ENCODE data around the gene TIGD4. TPM values are rescaled to one million over a fixed set of nuclear protein-coding genes. Genes with fewer than 3 reads are reported as not detected.

TIGD4 gene
- total RNA-seq (2014; rRNA removed; shearing (Covaris generic)) (0.11 and 0.51 TPM in 2 replicates), polyA plus RNA-seq (2016; fragmentation: Nextera tagmentation; extraction: Ambion mirVana) (not detected in 2 replicates)

DNA sequence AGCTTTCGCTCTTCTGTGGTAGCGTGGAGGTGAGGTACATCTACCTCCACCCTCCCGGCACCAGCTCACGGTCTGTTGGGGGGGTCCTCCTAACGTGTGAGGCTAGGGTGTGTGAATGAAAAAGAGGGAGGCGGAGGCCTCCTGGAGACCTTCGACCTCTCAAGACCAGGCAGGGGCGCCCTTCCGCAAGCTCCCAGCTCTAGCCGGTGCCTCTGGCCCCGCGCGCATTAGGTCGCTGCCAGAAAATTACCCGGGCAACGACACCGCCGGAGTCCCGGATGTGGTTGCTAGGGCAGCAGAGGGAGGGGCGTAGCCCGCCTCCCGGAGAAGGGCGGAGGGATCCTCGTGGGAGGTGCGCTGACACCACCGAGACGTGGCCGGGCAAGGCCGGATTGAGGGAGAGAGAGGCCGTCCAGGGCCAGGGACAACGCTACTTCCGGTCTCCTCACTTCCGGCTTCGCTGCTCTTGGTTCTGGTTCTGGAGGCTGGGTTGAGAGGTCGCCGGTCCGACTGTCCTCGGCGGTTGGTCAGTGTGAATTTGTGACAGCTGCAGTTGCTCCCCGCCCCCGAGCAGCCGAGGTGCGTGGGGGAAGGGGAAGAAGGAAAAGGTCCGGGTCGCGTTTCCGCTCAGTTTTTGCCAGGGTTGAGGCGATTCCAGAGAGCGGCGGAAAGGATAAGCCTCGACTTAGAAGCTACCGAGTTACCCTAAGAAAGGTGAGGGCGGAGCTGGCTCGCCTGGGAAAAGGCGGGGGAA, at the start of gene TIGD4, which contains the start of gene ARFIP1:
TSS of gene TIGD4 (minus strand) at position 218 of the 754 bp plus-strand sequence. CDS start 8,726 bp downstream, outside the sequence.
TSS of gene ARFIP1 (plus strand) at position 442 of the 754 bp plus-strand sequence. CDS start 49,680 bp downstream, outside the sequence.
- 0 to 2% methylated on average over 44 to 55 of the region's 55 CpGs for WGBS, 2 experiments (ENCODE audit: low coverage in 1 of 2, low lambda C conversion rate in 2 of 2, missing lambda C conversion rate in 2 of 2)
- in situ Hi-C loops (cut with MboI): no loop called here

DNA sequence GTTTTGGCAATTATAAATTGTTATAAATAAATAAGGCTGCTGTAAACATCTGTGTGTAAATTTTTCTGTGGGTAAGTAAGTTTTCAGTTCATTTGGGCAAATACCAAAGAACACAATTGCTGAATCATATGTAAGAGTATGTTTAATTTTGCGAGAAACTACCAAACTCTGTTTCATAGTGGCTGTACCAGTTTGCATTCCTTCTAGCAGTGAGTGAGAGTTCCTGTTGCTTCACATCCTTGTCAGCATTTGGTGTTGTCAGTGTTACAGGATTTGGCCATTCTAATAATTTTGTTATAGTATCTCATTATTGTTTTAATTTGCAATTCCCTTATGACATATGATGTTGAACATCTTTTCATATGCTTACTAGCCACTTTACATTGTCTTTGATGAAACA, 48.6 kb upstream of the TIGD4 start:
- no peak for DNase-seq
- H3K27me3 ChIP-seq (replicated peaks; ENCODE audit: insufficient read depth): no peaks in the 10 kb centered on the region
- H4K20me1 ChIP-seq (ENCODE audit: insufficient read depth): no peaks in the 10 kb centered on the region
- no peak overlapping the region for H3K4me3 ChIP-seq
- H3K9me2 ChIP-seq (ENCODE audit: insufficient read depth): no peaks in the 10 kb centered on the region
- H3K79me2 ChIP-seq (ENCODE audit: insufficient read depth): peaks cover 12% of the 10 kb centered on the region
- TF ChIP-seq EZH2 (IDR thresholded peaks at IDR 0.05; ENCODE audit: insufficient read depth, poor library complexity, severe bottlenecking) (no peak), EZH2phosphoT487 (IDR thresholded peaks at IDR 0.05; ENCODE audit: insufficient read depth, low read depth) (no peak)
- no peak overlapping the region for H3K4me2 ChIP-seq (ENCODE audit: unreplicated experiment)
- peaks cover 13% of the 10 kb centered on the region for H3F3A ChIP-seq (ENCODE audit: insufficient read depth)
- no peak overlapping the region for H3K27ac ChIP-seq
- H3K36me3 ChIP-seq (ENCODE audit: low read depth): peaks cover 8% of the 10 kb centered on the region
- H3K9ac ChIP-seq: no peak overlapping the region
- 48 to 58% methylated on average over 1 of the region's 1 CpG for whole genome bisulfite sequencing, 2 experiments (ENCODE audit: low coverage in 1 of 2, low lambda C conversion rate in 2 of 2, missing lambda C conversion rate in 2 of 2)
- H3K9me3 ChIP-seq (ENCODE audit: low read depth): no peaks in the 10 kb centered on the region
- H3K4me1 ChIP-seq (ENCODE audit: insufficient read depth): 0 out of 2 replicates have a peak, but pooled peaks cover 4% of the 10 kb centered on the region
- no peak overlapping the region for H2AFZ ChIP-seq
- in situ Hi-C loops (cut with MboI): loop anchor here (25.0 kb wide), 1 partner anchor 484 kb away; no protein-coding TSS in a partner anchor

More for the DNA sequence above, at the start of gene TIGD4, which contains the start of gene ARFIP1:
- TF ChIP-seq EZH2 (IDR thresholded peaks at IDR 0.05; ENCODE audit: insufficient read depth, poor library complexity, severe bottlenecking) (no peak), EZH2phosphoT487 (IDR thresholded peaks at IDR 0.05; ENCODE audit: insufficient read depth, low read depth) (no peak)
- no peaks in the 10 kb centered on the region for H3K36me3 ChIP-seq (ENCODE audit: low read depth)
- peaks cover 21% of the 10 kb centered on the region for H3K4me1 ChIP-seq (ENCODE audit: insufficient read depth)
- H4K20me1 ChIP-seq (ENCODE audit: insufficient read depth): no peaks in the 10 kb centered on the region
- H3F3A ChIP-seq (ENCODE audit: insufficient read depth): peaks cover 14% of the 10 kb centered on the region
- peak; percentile 99 for DNase-seq
- peak within 1 kb of the TSS; percentile 84 for H3K4me2 ChIP-seq (ENCODE audit: unreplicated experiment)
- H3K9me2 ChIP-seq (ENCODE audit: insufficient read depth): no peaks in the 10 kb centered on the region
- H3K9me3 ChIP-seq (ENCODE audit: low read depth): no peaks in the 10 kb centered on the region
- H3K27ac ChIP-seq: peak within 1 kb of the TSS; percentile 92
- peak within 1 kb of the TSS; percentile 91 for H3K4me3 ChIP-seq
- H3K79me2 ChIP-seq (ENCODE audit: insufficient read depth): peaks cover 43% of the 10 kb centered on the region
- H3K27me3 ChIP-seq (replicated peaks; ENCODE audit: insufficient read depth): no peaks in the 10 kb centered on the region
- peak within 1 kb of the TSS; percentile 92 for H3K9ac ChIP-seq
- H2AFZ ChIP-seq: peak within 1 kb of the TSS; percentile 99

DNA sequence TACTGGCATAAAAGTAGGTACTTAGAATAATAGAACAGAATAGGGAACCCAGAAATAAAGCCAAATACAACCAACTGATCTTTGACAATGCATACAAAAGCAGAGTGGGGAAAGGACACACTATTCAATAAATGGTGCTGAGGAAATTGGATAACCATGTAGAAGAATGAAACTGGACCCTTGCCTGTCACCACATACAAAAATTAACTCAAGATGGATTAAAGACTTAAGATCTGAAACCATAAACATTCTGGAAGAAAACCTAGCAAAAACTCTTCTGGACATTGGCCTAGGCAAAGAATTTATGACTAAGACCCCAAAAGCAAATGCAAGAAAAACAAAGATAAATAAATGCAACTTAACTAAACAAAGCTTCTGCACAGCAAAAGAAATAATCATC, 45.8 kb upstream of the TIGD4 start:
- H3K9me3 ChIP-seq (ENCODE audit: low read depth): no peaks in the 10 kb centered on the region
- no peak overlapping the region for H3K9ac ChIP-seq
- DNase-seq: no peak
- no peaks in the 10 kb centered on the region for H3K4me1 ChIP-seq (ENCODE audit: insufficient read depth)
- no peaks in the 10 kb centered on the region for H3K27me3 ChIP-seq (replicated peaks; ENCODE audit: insufficient read depth)
- no peak overlapping the region for H3K4me3 ChIP-seq
- no peak for TF ChIP-seq EZH2phosphoT487 (IDR thresholded peaks at IDR 0.05; ENCODE audit: insufficient read depth, low read depth)
- TF ChIP-seq EZH2 (IDR thresholded peaks at IDR 0.05; ENCODE audit: insufficient read depth, poor library complexity, severe bottlenecking): no peak
- H2AFZ ChIP-seq: no peak overlapping the region
- no peak overlapping the region for H3K4me2 ChIP-seq (ENCODE audit: unreplicated experiment)
- no peaks in the 10 kb centered on the region for H3K9me2 ChIP-seq (ENCODE audit: insufficient read depth)
- no peaks in the 10 kb centered on the region; the same call in 1 of the 2 replicates for H3K36me3 ChIP-seq (ENCODE audit: low read depth)
- peaks cover 3% of the 10 kb centered on the region; the same call in 1 of the 2 replicates for H3F3A ChIP-seq (ENCODE audit: insufficient read depth)
- H3K79me2 ChIP-seq (ENCODE audit: insufficient read depth): peaks cover 11% of the 10 kb centered on the region; the same call in 1 of the 2 replicates
- H4K20me1 ChIP-seq (ENCODE audit: insufficient read depth): no peaks in the 10 kb centered on the region
- in situ Hi-C loops (cut with MboI): loop anchor here (25.0 kb wide), 1 partner anchor 487 kb away; no protein-coding TSS in a partner anchor
- no peak overlapping the region for H3K27ac ChIP-seq

DNA sequence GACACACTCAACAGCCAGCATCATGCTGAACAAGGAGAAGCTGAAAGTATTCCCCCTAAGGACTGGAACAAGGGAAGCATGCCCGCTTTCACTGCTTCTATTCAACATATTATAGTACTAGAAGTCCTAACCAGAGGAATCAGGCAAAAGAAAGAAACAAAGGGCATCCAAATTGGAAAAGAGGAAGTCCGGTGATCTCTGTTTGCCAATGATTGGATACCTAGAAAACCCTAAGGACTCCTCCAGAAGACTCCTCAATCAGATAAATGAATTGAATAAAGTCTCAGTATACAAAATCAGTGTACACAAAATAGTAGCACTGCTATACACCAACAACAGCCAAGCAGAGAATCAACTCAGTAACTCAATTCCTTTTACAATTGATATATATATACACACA, 45.0 kb upstream of the TIGD4 start:
- no peak for DNase-seq
- Histone ChIP-seq H3K4me3 (no peak overlapping the region), H3K9me2 (ENCODE audit: insufficient read depth) (no peaks in the 10 kb centered on the region), H2AFZ (no peak overlapping the region), H3K27ac (no peak overlapping the region), H3K36me3 (ENCODE audit: low read depth) (no peaks in the 10 kb centered on the region), H3K4me1 (ENCODE audit: insufficient read depth) (no peaks in the 10 kb centered on the region), H3K27me3 (replicated peaks; ENCODE audit: insufficient read depth) (no peaks in the 10 kb centered on the region), H3K9ac (no peak overlapping the region), H3F3A (ENCODE audit: insufficient read depth) (peaks cover 3% of the 10 kb centered on the region; the same call in 1 of the 2 replicates), H4K20me1 (ENCODE audit: insufficient read depth) (no peaks in the 10 kb centered on the region), H3K79me2 (ENCODE audit: insufficient read depth) (peaks cover 16% of the 10 kb centered on the region; the same call in 1 of the 2 replicates), H3K4me2 (ENCODE audit: unreplicated experiment) (no peak overlapping the region), H3K9me3 (ENCODE audit: low read depth) (no peaks in the 10 kb centered on the region)
- TF ChIP-seq EZH2phosphoT487 (IDR thresholded peaks at IDR 0.05; ENCODE audit: insufficient read depth, low read depth) (no peak), EZH2 (IDR thresholded peaks at IDR 0.05; ENCODE audit: insufficient read depth, poor library complexity, severe bottlenecking) (no peak)
- WGBS, 2 experiments (ENCODE audit: low coverage in 1 of 2, low lambda C conversion rate in 2 of 2, missing lambda C conversion rate in 2 of 2): 96 to 100% methylated on average over 2 of the region's 2 CpGs
- in situ Hi-C loops (cut with MboI): no loop called here

Data from GM23248 (cell line).